ENCODE results near the gene RBM4.
"Not testable (repeated sequence)": the region's sequence is repeated elsewhere in the genome, so short reads cannot be mapped to it uniquely, and the experiment has no call there.

The RBM4 gene

GRCh38 chr11:66617155-66617834, 21.2 kb upstream of the RBM4 start:
- DNase-seq: no peak

GRCh38 chr11:66619080-66619554, 19.4 kb upstream of the RBM4 start:
- no peak for DNase-seq

- DNase-seq: no peak
Measured at GRCh38 chr11:66624450-66624849, 14.1 kb upstream of the RBM4 start.

- no peak for DNase-seq
Measured at GRCh38 chr11:66625041-66625751, 13.3 kb upstream of the RBM4 start.

- DNase-seq: no peak
Measured at GRCh38 chr11:66625752-66626149, 12.8 kb upstream of the RBM4 start.

- no peak for DNase-seq
Measured at GRCh38 chr11:66626382-66626781, 12.1 kb upstream of the RBM4 start.

- no peak for DNase-seq
Measured at GRCh38 chr11:66626926-66627325, 11.6 kb upstream of the RBM4 start.

- DNase-seq: no peak
Measured at GRCh38 chr11:66628061-66628603, 10.4 kb upstream of the RBM4 start.

- no peak for DNase-seq
Measured at GRCh38 chr11:66629356-66629755, 9.1 kb upstream of the RBM4 start.

- DNase-seq: no peak
Measured at GRCh38 chr11:66631883-66632282, 6.6 kb upstream of the RBM4 start.

- DNase-seq: no peak
Measured at GRCh38 chr11:66632952-66633351, 5.6 kb upstream of the RBM4 start.

GRCh38 chr11:66636411-66636810, 2.1 kb upstream of the RBM4 start:
- DNase-seq: no peak

- DNase-seq: no peak
Measured at GRCh38 chr11:66637557-66638176, 836 bp upstream of the RBM4 start.

- no peak for DNase-seq
Measured at GRCh38 chr11:66639066-66639813, 737 bp downstream of the RBM4 start.

GRCh38 chr11:66639814-66640340, 1.4 kb downstream of the RBM4 start:
- DNase-seq: not testable (repeated sequence)

- no peak for DNase-seq
Measured at GRCh38 chr11:66641834-66642233, 3.3 kb downstream of the RBM4 start.

- DNase-seq: no peak
Measured at GRCh38 chr11:66643745-66644437, 5.4 kb downstream of the RBM4 start.

- no peak for DNase-seq
Measured at GRCh38 chr11:66646828-66647227, 8.3 kb downstream of the RBM4 start.

GRCh38 chr11:66649903-66650302, 11.4 kb downstream of the RBM4 start:
- no peak for DNase-seq

- no peak for DNase-seq
Measured at GRCh38 chr11:66651016-66651415, 12.5 kb downstream of the RBM4 start.

GRCh38 chr11:66652651-66653050, 14.1 kb downstream of the RBM4 start:
- DNase-seq: no peak

GRCh38 chr11:66653123-66653522, 14.6 kb downstream of the RBM4 start:
- no peak for DNase-seq
